ENCODE measurements around the gene MAP2. TPM values are rescaled to one million over a fixed set of nuclear protein-coding genes. Genes with fewer than 3 reads are reported as not detected.

MAP2 gene
- total RNA-seq, 1 experiment from 2014 or later, result 7.4 TPM

DNA sequence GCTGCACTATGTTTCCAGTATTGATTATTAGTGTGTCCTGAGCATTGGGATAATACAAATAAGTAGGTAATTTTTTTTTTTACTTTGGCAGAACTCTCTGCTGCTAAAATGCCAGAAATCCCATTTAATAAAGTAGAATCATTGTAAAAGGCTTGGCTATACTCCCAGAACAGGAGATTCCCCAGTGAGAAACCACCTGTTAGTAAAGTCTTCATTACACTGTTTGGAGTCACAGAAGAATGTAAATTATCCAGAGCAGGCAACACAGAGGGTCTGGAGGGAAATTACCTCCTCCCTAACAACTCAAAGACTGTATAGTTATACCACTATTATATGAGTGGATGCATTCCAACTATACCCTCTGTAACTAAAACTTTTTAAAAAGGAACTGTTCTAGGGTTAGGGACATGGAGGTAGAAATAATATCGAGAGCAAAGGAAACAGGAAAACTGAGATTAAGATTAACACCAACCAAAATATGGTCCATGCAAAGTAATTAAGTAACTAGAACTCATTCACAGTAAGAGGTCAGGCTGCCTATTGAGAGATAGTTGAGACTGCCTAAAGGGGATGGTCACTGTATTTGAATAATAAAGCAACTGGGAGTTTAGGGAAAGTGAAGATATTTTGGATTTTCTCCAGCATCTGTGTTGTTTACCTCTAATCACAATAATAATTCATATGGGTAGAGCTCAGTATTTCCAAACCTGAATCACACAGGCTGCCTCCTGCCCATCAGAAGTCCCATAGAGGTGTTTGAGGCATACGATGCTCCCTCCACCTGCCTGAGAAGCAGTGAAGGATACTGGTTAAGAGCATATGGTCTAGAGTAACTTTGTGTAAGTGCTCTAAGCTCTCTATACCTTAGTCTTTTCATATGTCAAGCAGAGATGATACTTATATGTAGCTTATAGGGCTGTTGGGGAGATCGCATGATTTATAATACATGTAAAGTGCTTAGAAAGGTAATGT lies 34.4 kb downstream of the MAP2 start:
- ChIA-PET CTCF (no interaction called here), POLR2A (no interaction called here), RAD21 (ENCODE audit: low non-redundant PET in 1 of 2, low total read pairs in 2 of 2, uncharacterized antibody in 2 of 2, unreplicated experiment in 2 of 2) (no interaction called here)
- Histone ChIP-seq H4K20me1 (ENCODE audit: insufficient read depth) (no peaks in the 10 kb centered on the region), H3K4me3 (replicated peaks in 1 of 2; ENCODE audit: low read depth in 1 of 2, low read length in 2 of 2) (no peak overlapping the region), H3K9me2 (ENCODE audit: insufficient read depth) (peaks cover 3% of the 10 kb centered on the region; the same call in 1 of the 2 replicates), H3K4me2 (ENCODE audit: low read length) (no peak overlapping the region), H3K27ac (ENCODE audit: low read depth, low read length) (no peak overlapping the region), H3K4me1 (ENCODE audit: control insufficient read depth in 1 of 2, insufficient read depth in 2 of 2, low read length in 2 of 2) (peaks cover 5 to 7% of the 10 kb centered on the region in 2 experiments; a peak in 3 of 4 replicates), H3K9ac (ENCODE audit: low read length) (no peak overlapping the region), H2AFZ (ENCODE audit: low read depth, low read length, poor library complexity, severe bottlenecking) (no peak overlapping the region), H3K79me2 (ENCODE audit: insufficient read depth, low read length) (no peaks in the 10 kb centered on the region), H3K27me3 (ENCODE audit: insufficient read depth, low read length) (no peaks in the 10 kb centered on the region), H3K9me3 (ENCODE audit: control insufficient read depth in 1 of 2, insufficient read depth in 1 of 2, low read depth in 1 of 2, low read length in 2 of 2) (no peaks in the 10 kb centered on the region), H3K36me3 (ENCODE audit: control insufficient read depth in 1 of 2, insufficient read depth in 2 of 2, low read length in 2 of 2) (no peaks in the 10 kb centered on the region)
- TF ChIP-seq YY1 (IDR thresholded peaks at IDR 0.05; ENCODE audit: extremely low read depth, insufficient replicate concordance, low read depth, low read length) (no peak), POLR2A (IDR thresholded peaks at IDR 0.05; ENCODE audit: borderline replicate concordance, extremely low read depth, insufficient read depth, insufficient read length) (no peak)
- TF ChIP-seq, protein P1, sequence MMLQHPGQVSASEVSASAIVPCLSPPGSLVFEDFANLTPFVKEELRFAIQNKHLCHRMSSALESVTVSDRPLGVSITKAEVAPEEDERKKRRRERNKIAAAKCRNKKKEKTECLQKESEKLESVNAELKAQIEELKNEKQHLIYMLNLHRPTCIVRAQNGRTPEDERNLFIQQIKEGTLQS (IDR thresholded peaks at IDR 0.05), result no peak
- DNase-seq (ENCODE audit: low read depth, low spot score), result no peak
- intact Hi-C loops (cut with micrococcal nuclease), result no loop called here
- no peak for ATAC-seq
- no TSS peak for BruUV-seq (replicated peaks)

DNA sequence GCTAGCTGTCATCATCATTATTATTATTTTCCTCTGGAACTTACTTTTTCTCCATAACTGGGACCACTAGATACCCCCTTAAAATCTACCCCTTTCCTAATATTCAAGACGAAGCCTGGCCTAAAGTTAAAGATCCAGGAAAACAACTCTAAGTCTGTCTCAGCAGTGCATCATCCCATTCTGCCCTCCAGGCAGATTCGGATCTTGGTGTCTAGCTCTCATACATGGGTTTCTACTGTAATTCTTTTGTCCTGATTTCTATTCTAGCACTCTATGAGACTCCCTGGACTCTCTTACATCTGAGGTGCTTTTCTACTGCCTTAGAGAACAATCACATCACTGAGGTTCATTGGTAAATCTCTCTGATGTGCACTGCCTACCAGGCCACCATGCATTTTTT lies 35.5 kb downstream of the MAP2 start:
- ATAC-seq (no peak), DNase-seq (ENCODE audit: low read depth, low spot score) (no peak)
- no TSS peak for BruUV-seq (replicated peaks)
- ChIA-PET CTCF (no interaction called here), POLR2A (no interaction called here), RAD21 (ENCODE audit: low non-redundant PET in 1 of 2, low total read pairs in 2 of 2, uncharacterized antibody in 2 of 2, unreplicated experiment in 2 of 2) (no interaction called here)
- Histone ChIP-seq H3K9ac (ENCODE audit: low read length) (no peak overlapping the region), H3K4me3 (replicated peaks in 1 of 2; ENCODE audit: low read depth in 1 of 2, low read length in 2 of 2) (no peak overlapping the region), H2AFZ (ENCODE audit: low read depth, low read length, poor library complexity, severe bottlenecking) (no peak overlapping the region), H3K36me3 (ENCODE audit: control insufficient read depth in 1 of 2, insufficient read depth in 2 of 2, low read length in 2 of 2) (no peaks in the 10 kb centered on the region), H3K9me2 (ENCODE audit: insufficient read depth) (peaks cover 3% of the 10 kb centered on the region; the same call in 1 of the 2 replicates), H3K4me1 (ENCODE audit: control insufficient read depth in 1 of 2, insufficient read depth in 2 of 2, low read length in 2 of 2) (peaks cover 5 to 7% of the 10 kb centered on the region in 2 experiments; a peak in 3 of 4 replicates), H3K79me2 (ENCODE audit: insufficient read depth, low read length) (no peaks in the 10 kb centered on the region), H3K27me3 (ENCODE audit: insufficient read depth, low read length) (no peaks in the 10 kb centered on the region), H3K9me3 (ENCODE audit: control insufficient read depth in 1 of 2, insufficient read depth in 1 of 2, low read depth in 1 of 2, low read length in 2 of 2) (no peaks in the 10 kb centered on the region), H4K20me1 (ENCODE audit: insufficient read depth) (no peaks in the 10 kb centered on the region), H3K4me2 (ENCODE audit: low read length) (no peak overlapping the region), H3K27ac (ENCODE audit: low read depth, low read length) (no peak overlapping the region)
- no peak for TF ChIP-seq POLR2AphosphoS5 (IDR thresholded peaks at IDR 0.05; ENCODE audit: low read depth, low read length)
- TF ChIP-seq POLR2A (IDR thresholded peaks at IDR 0.05; ENCODE audit: borderline replicate concordance, extremely low read depth, insufficient read depth, insufficient read length), result no peak
- intact Hi-C loops (cut with micrococcal nuclease), result no loop called here
